HL-60 (cell line): ENCODE results near the gene HMGCL.

Experiments
- CTCF ChIP-seq: IDR thresholded peaks from one replicate; pipeline ENCODE4 v1.5.1; 2011; ENCODE audit warnings: low read length, control low read depth, inconsistent platforms; ENCODE audit not compliant: insufficient read depth
- REST ChIP-seq: IDR thresholded peaks from 2 replicates; pipeline ENCODE4 v1.6.1; 2012; ENCODE audit warnings: low read depth; ENCODE audit not compliant: insufficient replicate concordance
- SPI1 ChIP-seq: IDR thresholded peaks from 2 replicates; pipeline ENCODE4 v1.6.1; 2012; ENCODE audit warnings: low read depth, mild to moderate bottlenecking, borderline replicate concordance

GRCh38 chr1:23801338-23801748, 23.9 kb downstream of the HMGCL start:
- TF ChIP-seq CTCF (no peak), REST (no peak), SPI1 (no peak)
